ENCODE data around the gene MMP25. TPM values are rescaled to one million over a fixed set of nuclear protein-coding genes. Genes with fewer than 3 reads are reported as not detected.

MMP25 gene
- total RNA-seq, 2 experiments from 2014 or later = 1.1 to 1.5 TPM

GRCh38 chr16:3094289-3095027, 48.1 kb downstream of the MMP25 start:
- no peaks in the 10 kb centered on the region for H3K36me3 Mint-ChIP-seq (ENCODE audit: low read depth)
- ChIA-PET POLR2A (interaction anchor here (1.0 kb wide), 1 partner anchor 19 kb away, joined by 5 read pairs; no protein-coding TSS in a partner anchor), CTCF (interaction anchor here (0.7 to 23.9 kb wide), 10 partner anchors 7 to 64 kb away, joined by 3 to 376 read pairs (median 3); partner anchors contain the start of gene ZNF213)
- peaks cover 31% of the 10 kb centered on the region for H3K4me1 Mint-ChIP-seq (ENCODE audit: low read depth)
- peak overlapping the region; percentile 75 for H3K27ac Mint-ChIP-seq
- H3K9me3 Mint-ChIP-seq = no peaks in the 10 kb centered on the region
- intact Hi-C loops (cut with micrococcal nuclease) = loop anchor here (5.0 kb wide), 1 partner anchor 33 kb away; no protein-coding TSS in a partner anchor
- H3K4me3 Mint-ChIP-seq = no peak overlapping the region
- peak; percentile 79 for TF ChIP-seq CTCF (IDR thresholded peaks at IDR 0.05)
- ATAC-seq (peak; percentile 53), DNase-seq (peak; percentile 78)
- no peaks in the 10 kb centered on the region for H3K27me3 Mint-ChIP-seq

DNA sequence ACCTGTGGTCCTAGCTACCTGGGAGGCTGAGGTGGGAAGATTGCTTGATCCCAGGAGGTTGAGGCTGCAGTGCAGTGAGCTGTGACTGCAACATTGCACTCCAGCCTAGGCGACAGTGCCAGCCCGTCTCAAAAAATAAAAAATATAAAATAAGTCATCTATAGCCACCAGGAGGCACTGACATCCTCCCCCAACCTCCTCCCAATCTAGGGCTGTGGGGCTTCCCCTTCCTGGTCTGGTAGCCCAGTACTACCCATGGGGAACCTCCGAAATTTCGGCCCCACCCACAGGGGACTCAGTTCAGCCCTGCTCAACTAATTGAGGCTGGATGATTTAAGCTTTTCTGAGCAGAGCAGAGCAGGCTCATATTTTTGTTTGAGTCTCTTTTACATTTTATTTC, 49.5 kb downstream of the MMP25 start:
- Mint-ChIP-seq H3K4me1 (ENCODE audit: low read depth) (peaks cover 35% of the 10 kb centered on the region), H3K27me3 (no peaks in the 10 kb centered on the region), H3K36me3 (ENCODE audit: low read depth) (no peaks in the 10 kb centered on the region), H3K4me3 (no peak overlapping the region), H3K9me3 (no peaks in the 10 kb centered on the region), H3K27ac (peak overlapping the region; percentile 67)
- ChIA-PET POLR2A (interaction anchor here (0.6 to 1.6 kb wide), 5 partner anchors 8 to 39 kb away, joined by 3 to 5 read pairs (median 3); partner anchors contain the start of gene ZNF213), CTCF (interaction anchor here (0.9 to 23.9 kb wide), 12 partner anchors 8 to 68 kb away, joined by 3 to 376 read pairs (median 6); partner anchors contain the start of genes ZNF205 and ZNF213)
- DNase-seq = peak; percentile 81
- ATAC-seq = peak; percentile 72
- peak; percentile 43 for TF ChIP-seq CTCF (IDR thresholded peaks at IDR 0.05)
- intact Hi-C loops (cut with micrococcal nuclease) = no loop called here

DNA sequence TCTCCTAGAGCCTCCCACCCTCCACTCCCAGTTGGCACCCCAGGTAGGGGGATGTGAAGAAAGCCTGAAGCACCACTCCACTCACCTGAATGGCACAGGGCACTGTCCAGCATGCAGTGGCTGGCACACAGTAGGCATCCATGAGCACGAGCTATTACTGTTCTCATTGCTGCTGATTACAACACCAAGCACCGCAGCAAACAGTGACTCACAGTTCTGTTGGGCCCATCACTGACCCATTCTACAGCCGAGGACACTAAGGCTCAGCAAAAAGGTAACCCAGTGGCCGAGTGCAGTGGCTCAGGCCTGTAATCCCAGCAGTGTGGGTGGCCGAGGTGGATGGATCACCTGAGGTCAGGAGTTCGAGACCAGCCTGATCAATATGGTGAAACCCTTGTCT, 50.0 kb downstream of the MMP25 start:
- Mint-ChIP-seq H3K27ac (no peak overlapping the region), H3K27me3 (no peaks in the 10 kb centered on the region), H3K9me3 (no peaks in the 10 kb centered on the region), H3K4me1 (ENCODE audit: low read depth) (peaks cover 35% of the 10 kb centered on the region), H3K36me3 (ENCODE audit: low read depth) (no peaks in the 10 kb centered on the region), H3K4me3 (no peak overlapping the region)
- CTCF ChIA-PET = interaction anchor here (0.6 to 23.9 kb wide), 11 partner anchors 9 to 68 kb away, joined by 3 to 376 read pairs (median 6); partner anchors contain the start of genes IL32, ZNF205 and ZNF213
- intact Hi-C loops (cut with micrococcal nuclease) = no loop called here
- ATAC-seq = no peak
- TF ChIP-seq CTCF (IDR thresholded peaks at IDR 0.05) = no peak
- DNase-seq = no peak
- POLR2A ChIA-PET = interaction anchor here (0.9 to 1.6 kb wide), 6 partner anchors 9 to 38 kb away, joined by 3 to 5 read pairs (median 4); partner anchors contain the start of genes IL32 and ZNF213

GRCh38 chr16:3097266-3097665, 50.9 kb downstream of the MMP25 start:
- Mint-ChIP-seq H3K27ac (no peak overlapping the region), H3K4me1 (ENCODE audit: low read depth) (peaks cover 39% of the 10 kb centered on the region), H3K9me3 (no peaks in the 10 kb centered on the region), H3K27me3 (no peaks in the 10 kb centered on the region), H3K4me3 (no peak overlapping the region), H3K36me3 (ENCODE audit: low read depth) (no peaks in the 10 kb centered on the region)
- ATAC-seq (no peak), DNase-seq (no peak)
- ChIA-PET CTCF (interaction anchor here (0.6 to 23.9 kb wide), 9 partner anchors 10 to 96 kb away, joined by 3 to 376 read pairs (median 9); partner anchors contain the start of genes IL32, ZNF205 and ZNF213), POLR2A (interaction anchor here (0.6 to 3.7 kb wide), 6 partner anchors 8 to 77 kb away, joined by 4 to 21 read pairs (median 4); partner anchors contain the start of genes IL32, TNFRSF12A and ZNF213)
- TF ChIP-seq CTCF (IDR thresholded peaks at IDR 0.05) = no peak
- intact Hi-C loops (cut with micrococcal nuclease) = no loop called here
